ENCODE data around the gene FKBP5.

The FKBP5 gene

DNA sequence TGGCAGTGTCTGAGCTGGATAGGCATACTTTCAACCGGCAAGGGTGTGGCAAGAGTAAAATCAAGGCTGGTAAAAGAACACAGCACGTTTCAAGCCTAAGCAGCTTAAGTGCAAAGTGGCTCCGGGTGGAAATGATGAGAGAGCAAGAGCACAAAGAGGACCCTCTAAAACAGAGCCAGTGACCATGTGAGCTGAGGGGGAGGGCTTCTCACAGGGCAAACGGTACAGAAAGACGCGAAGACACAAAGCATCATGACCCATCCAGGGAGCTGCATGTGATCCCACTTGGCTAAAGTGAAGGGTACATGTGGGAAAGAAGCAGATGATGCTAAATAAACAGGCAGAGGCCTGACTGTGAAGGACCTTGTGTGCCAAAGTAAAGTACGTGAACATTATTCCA lies 25.7 kb downstream of the FKBP5 start:
- TF ChIP-seq, protein P1, sequence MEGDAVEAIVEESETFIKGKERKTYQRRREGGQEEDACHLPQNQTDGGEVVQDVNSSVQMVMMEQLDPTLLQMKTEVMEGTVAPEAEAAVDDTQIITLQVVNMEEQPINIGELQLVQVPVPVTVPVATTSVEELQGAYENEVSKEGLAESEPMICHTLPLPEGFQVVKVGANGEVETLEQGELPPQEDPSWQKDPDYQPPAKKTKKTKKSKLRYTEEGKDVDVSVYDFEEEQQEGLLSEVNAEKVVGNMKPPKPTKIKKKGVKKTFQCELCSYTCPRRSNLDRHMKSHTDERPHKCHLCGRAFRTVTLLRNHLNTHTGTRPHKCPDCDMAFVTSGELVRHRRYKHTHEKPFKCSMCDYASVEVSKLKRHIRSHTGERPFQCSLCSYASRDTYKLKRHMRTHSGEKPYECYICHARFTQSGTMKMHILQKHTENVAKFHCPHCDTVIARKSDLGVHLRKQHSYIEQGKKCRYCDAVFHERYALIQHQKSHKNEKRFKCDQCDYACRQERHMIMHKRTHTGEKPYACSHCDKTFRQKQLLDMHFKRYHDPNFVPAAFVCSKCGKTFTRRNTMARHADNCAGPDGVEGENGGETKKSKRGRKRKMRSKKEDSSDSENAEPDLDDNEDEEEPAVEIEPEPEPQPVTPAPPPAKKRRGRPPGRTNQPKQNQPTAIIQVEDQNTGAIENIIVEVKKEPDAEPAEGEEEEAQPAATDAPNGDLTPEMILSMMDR (IDR thresholded peaks at IDR 0.05; ENCODE audit: control insufficient read depth, extremely low read depth, insufficient read depth) = no peak
- no peak overlapping the region for H3K4me3 ChIP-seq (ENCODE audit: low read depth, low read length)
- DNase-seq (ENCODE audit: low read depth) = no peak

DNA sequence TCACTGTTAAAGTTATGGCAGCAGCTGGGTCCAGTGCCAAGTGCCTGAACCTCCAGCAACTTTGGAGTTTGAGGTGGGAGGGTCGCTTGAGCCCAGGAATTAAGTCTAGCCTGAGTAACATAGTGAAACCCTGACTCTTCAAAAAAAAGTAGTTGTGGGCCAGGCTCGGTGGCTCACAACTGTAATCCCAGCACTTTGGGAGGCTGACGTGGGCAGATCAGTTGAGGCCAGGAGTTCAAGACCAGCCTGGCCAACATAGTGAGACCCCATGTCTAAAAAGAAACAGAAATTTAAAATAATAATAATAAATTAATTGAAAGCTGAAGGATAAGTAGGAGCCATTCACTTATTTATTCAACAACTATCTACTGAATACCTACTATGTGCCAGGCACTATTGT lies 33.8 kb downstream of the FKBP5 start:
- no peak overlapping the region for H3K4me3 ChIP-seq (ENCODE audit: low read depth, low read length)
- no peak for DNase-seq (ENCODE audit: low read depth)
- TF ChIP-seq, protein P1 (IDR thresholded peaks at IDR 0.05; ENCODE audit: control insufficient read depth, extremely low read depth, insufficient read depth) = no peak

DNA sequence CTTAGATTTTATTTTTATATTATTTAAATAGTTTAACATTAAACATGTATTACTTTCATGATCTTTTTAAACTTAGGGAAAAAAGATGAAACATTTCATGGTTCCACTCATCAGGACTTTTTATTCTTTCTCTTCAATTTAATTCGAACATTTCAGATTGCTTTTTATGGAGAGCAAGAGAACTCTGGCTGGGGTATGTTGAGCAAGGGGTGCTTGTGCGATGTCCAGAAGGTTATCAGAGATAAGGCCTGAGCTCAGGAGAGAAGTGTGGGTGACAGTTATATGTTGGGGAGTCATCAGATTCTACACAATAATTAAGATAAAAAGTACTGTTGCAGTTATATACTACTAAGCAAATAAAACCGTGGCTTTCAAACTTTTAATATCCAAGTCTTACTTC lies 37.5 kb downstream of the FKBP5 start:
- no peak for DNase-seq (ENCODE audit: low read depth)
- TF ChIP-seq, protein P1 (IDR thresholded peaks at IDR 0.05; ENCODE audit: control insufficient read depth, extremely low read depth, insufficient read depth) = no peak
- no peak overlapping the region for H3K4me3 ChIP-seq (ENCODE audit: low read depth, low read length)

DNA sequence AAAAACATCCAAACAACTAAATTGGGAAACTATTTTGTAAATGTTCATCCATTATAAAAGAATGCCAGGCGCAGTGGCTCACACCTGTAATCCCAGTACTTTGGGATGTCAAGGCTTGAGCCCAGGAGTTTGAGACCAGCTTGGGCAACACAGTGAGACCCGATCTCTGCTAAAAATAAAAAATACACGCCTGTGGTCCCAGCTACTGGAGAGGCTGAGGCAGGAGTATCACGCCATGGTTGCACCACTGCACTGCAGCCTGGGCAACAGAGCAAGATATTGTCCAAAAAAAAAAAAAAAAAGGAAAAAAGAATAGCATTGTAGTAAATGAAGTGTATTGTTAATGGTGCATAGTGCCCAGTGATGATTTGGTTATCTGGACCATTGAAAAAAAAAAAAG lies 38.7 kb downstream of the FKBP5 start:
- H3K4me3 ChIP-seq (ENCODE audit: low read depth, low read length) = no peak overlapping the region
- no peak for DNase-seq (ENCODE audit: low read depth)
- TF ChIP-seq, protein P1 (IDR thresholded peaks at IDR 0.05; ENCODE audit: control insufficient read depth, extremely low read depth, insufficient read depth) = no peak

DNA sequence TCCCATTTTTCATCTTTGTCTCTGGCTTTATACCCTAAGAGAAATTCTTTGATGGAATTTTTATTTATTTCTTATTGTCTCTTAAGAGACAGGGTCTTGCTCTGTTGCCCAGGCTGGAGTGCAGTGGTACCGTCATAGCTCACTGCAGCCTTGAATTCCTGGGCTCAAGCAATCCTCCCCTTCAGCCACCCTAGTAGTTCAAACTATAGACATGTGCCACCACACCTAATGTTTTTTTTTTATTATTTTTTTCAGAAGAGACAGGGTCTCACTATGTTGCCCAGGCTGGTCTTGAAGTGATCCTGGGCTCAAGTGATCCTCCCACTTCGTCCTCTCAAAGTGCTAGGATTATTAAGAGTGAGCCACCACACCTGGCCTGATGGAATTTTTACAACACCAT lies 40.5 kb downstream of the FKBP5 start:
- H3K4me3 ChIP-seq (ENCODE audit: low read depth, low read length) = no peak overlapping the region
- no peak for DNase-seq (ENCODE audit: low read depth)
- TF ChIP-seq, protein P1 (IDR thresholded peaks at IDR 0.05; ENCODE audit: control insufficient read depth, extremely low read depth, insufficient read depth) = no peak

DNA sequence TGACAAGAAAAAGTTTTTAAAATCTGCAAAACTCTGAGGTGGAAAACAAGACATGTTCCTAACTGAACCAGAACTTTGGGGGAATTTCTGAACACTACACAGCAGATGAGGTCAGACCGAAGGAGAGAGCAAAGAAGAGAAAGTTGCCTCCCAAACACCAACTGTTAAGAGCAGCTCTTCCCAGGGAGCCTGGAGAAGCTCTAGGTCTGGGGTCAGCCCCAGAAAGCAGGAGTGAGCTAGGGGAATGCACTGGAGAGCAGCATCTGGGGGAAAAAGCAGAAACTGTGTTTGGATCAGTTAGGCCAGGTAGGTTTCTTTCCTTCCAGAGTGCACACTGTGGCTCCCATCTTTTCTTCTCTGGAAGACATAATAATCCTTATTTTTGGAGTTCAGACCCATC lies 41.3 kb downstream of the FKBP5 start:
- TF ChIP-seq, protein P1 (IDR thresholded peaks at IDR 0.05; ENCODE audit: control insufficient read depth, extremely low read depth, insufficient read depth) = no peak
- no peak overlapping the region for H3K4me3 ChIP-seq (ENCODE audit: low read depth, low read length)
- no peak for DNase-seq (ENCODE audit: low read depth)

DNA sequence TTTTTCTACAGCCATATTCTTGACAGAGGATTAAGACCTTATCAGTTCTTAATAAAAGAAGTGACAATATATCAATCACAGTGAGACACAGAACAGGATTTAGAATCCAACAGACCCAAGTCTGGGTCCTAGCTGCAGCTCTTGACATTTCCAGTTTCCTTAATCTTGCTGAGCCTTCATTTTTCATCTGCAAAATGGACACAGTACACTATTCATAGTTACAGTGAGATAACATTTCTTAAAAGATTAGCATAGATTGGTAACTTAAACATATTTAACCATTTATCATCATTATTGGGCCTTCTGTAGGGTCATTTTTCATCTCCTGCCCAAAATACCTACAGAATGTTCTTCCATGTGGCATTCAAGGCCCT lies 45.6 kb downstream of the FKBP5 start:
- no peak for DNase-seq (ENCODE audit: low read depth)
- TF ChIP-seq, protein P1 (IDR thresholded peaks at IDR 0.05; ENCODE audit: control insufficient read depth, extremely low read depth, insufficient read depth) = no peak

More for the DNA sequence above, 45.6 kb downstream of the FKBP5 start:
- H3K4me3 ChIP-seq (ENCODE audit: low read depth, low read length) = no peak overlapping the region
